Measurements from ENCODE around the gene RBM47.
"Not testable (repeated sequence)": the region's sequence is repeated elsewhere in the genome, so short reads cannot be mapped to it uniquely, and the experiment has no call there.

Gene RBM47

GRCh38 chr4:40525752-40526598, 103.7 kb downstream of the RBM47 start:
- TF ChIP-seq CTCF (IDR thresholded peaks at IDR 0.05; ENCODE audit: insufficient read depth, low read depth, low read length, missing control alignments): no peak
- peak; percentile 82 for DNase-seq (ENCODE audit: low read depth)
- H3K4me3 ChIP-seq (ENCODE audit: low read length): no peak overlapping the region

- no peak overlapping the region for H3K4me3 ChIP-seq (ENCODE audit: low read length)
- no peak for TF ChIP-seq CTCF (IDR thresholded peaks at IDR 0.05; ENCODE audit: insufficient read depth, low read depth, low read length, missing control alignments)
- no peak for DNase-seq (ENCODE audit: low read depth)
Observed at GRCh38 chr4:40524366-40525041, 105.2 kb downstream of the RBM47 start.

- DNase-seq (ENCODE audit: low read depth): no peak
- TF ChIP-seq CTCF (IDR thresholded peaks at IDR 0.05; ENCODE audit: insufficient read depth, low read depth, low read length, missing control alignments): no peak
Observed at GRCh38 chr4:40523581-40523980, 106.1 kb downstream of the RBM47 start.

GRCh38 chr4:40521957-40522356, 107.7 kb downstream of the RBM47 start:
- TF ChIP-seq CTCF (IDR thresholded peaks at IDR 0.05; ENCODE audit: insufficient read depth, low read depth, low read length, missing control alignments): no peak
- no peak for DNase-seq (ENCODE audit: low read depth)
- no peak overlapping the region for H3K4me3 ChIP-seq (ENCODE audit: low read length)

More at GRCh38 chr4:40523581-40523980, 106.1 kb downstream of the RBM47 start:
- no peak overlapping the region for H3K4me3 ChIP-seq (ENCODE audit: low read length)

- no peak overlapping the region for H3K4me3 ChIP-seq (ENCODE audit: low read length)
- TF ChIP-seq CTCF (IDR thresholded peaks at IDR 0.05; ENCODE audit: insufficient read depth, low read depth, low read length, missing control alignments): no peak
- DNase-seq (ENCODE audit: low read depth): no peak
Observed at GRCh38 chr4:40520533-40520932, 109.1 kb downstream of the RBM47 start.

GRCh38 chr4:40517081-40517480, 112.6 kb downstream of the RBM47 start:
- DNase-seq (ENCODE audit: low read depth); H3K4me3 ChIP-seq (ENCODE audit: low read length): not testable (repeated sequence)

GRCh38 chr4:40516651-40517050, 113.0 kb downstream of the RBM47 start:
- DNase-seq (ENCODE audit: low read depth): no peak
- TF ChIP-seq CTCF (IDR thresholded peaks at IDR 0.05; ENCODE audit: insufficient read depth, low read depth, low read length, missing control alignments): no peak
- H3K4me3 ChIP-seq (ENCODE audit: low read length): no peak overlapping the region

Measured in epithelial cell of esophagus (primary cell).